Vagina (tissue), 2 donors: ENCODE data around the gene NOL4L. TPM values are rescaled to one million over a fixed set of nuclear protein-coding genes. Genes with fewer than 3 reads are reported as not detected.

ENCODE experiments used
- DNase-seq, 2 donors: peaks; one replicate each; pipeline ENCODE4 v3.0.0-alpha.2; 2017; ENCODE audit errors: extremely low spot score in 2 of 2
- H3K27ac ChIP-seq: fragments of 200-600 bp; sonication (generic); one replicate; pipeline ENCODE4 v1.5.1; 2019
- H3K27me3 ChIP-seq: fragments of 200-600 bp; sonication (generic); one replicate; pipeline ENCODE4 v1.5.1; 2019
- H3K36me3 ChIP-seq, 2 donors: fragments of 200-600 bp; sonication (generic); one replicate each; pipeline ENCODE4 v1.5.1; 2017 to 2019
- H3K4me1 ChIP-seq: fragments of 200-600 bp; sonication (generic); one replicate; pipeline ENCODE4 v1.5.1; 2019
- H3K4me3 ChIP-seq, 2 donors: fragments of 200-600 bp; sonication (generic); 1 replicate in 1 of 2; 2 replicates in 1 of 2; pipeline ENCODE4 v1.5.1; 2016 to 2019
- H3K9me3 ChIP-seq: fragments of 200-600 bp; sonication (generic); one replicate; pipeline ENCODE4 v1.5.1; 2019
- CTCF ChIP-seq, 3 experiments: fragments of 450-650 bp in 2 of 3; fragments of 200-600 bp in 1 of 3; sonication (generic) in 1 of 3; IDR thresholded peaks; one replicate each; pipeline ENCODE4 v1.5.1; 2017 to 2019; ENCODE audit warnings: antibody characterized with exemption in 3 of 3, mild to moderate bottlenecking in 2 of 3, moderate library complexity in 2 of 3
- POLR2A ChIP-seq, 2 donors: fragments of 450-650 bp; IDR thresholded peaks; one replicate each; pipeline ENCODE4 v1.6.1; 2017; ENCODE audit warnings: antibody characterized with exemption in 2 of 2, mild to moderate bottlenecking in 2 of 2, moderate library complexity in 2 of 2
- POLR2AphosphoS5 ChIP-seq, 2 donors: sonication (generic); formaldehyde crosslinking; IDR thresholded peaks; one replicate each; pipeline ENCODE4 v1.9.0; 2017; ENCODE audit warnings: antibody characterized with exemption in 2 of 2, mild to moderate bottlenecking in 2 of 2, low read depth in 1 of 2; ENCODE audit not compliant: insufficient read depth in 1 of 2
- intact Hi-C: fragments of 100-400 bp; cut with DNase I; formaldehyde crosslinking; loops from one replicate; pipeline ENCODE4 v1.15.1; 2023
- total RNA-seq: library from RNA; depleted of rRNA; stranded (reverse); fragments of >200 nt; gene quantifications from one replicate; pipeline ENCODE4 v1.2.3, GENCODE V29; 2016

NOL4L gene
- total RNA-seq, 1 donor from 2014 or later, result 17.9 TPM

- peaks cover 0 to 22% of the 10 kb centered on the region in 2 donors for H3K36me3 ChIP-seq
- DNase-seq, result no peak
- H3K9me3 ChIP-seq, result no peaks in the 10 kb centered on the region
- no peak overlapping the region for H3K27ac ChIP-seq
- TF ChIP-seq CTCF (IDR thresholded peaks at IDR 0.05) (no peak), POLR2AphosphoS5 (IDR thresholded peaks at IDR 0.05; ENCODE audit: insufficient read depth in 1 of 2, low read depth in 1 of 2) (no peak), POLR2A (IDR thresholded peaks at IDR 0.05) (no peak)
- peaks cover 28% of the 10 kb centered on the region for H3K4me1 ChIP-seq
- intact Hi-C loops, result no loop called here
- H3K27me3 ChIP-seq, result no peaks in the 10 kb centered on the region
- no peak overlapping the region for H3K4me3 ChIP-seq
Measured at GRCh38 chr20:32449057-32449889, 135.9 kb downstream of the NOL4L start.

- Histone ChIP-seq H3K4me1 (peaks cover 28% of the 10 kb centered on the region), H3K4me3 (no peak overlapping the region), H3K9me3 (no peaks in the 10 kb centered on the region), H3K27me3 (no peaks in the 10 kb centered on the region), H3K36me3 (peaks cover 0 to 22% of the 10 kb centered on the region in 2 donors), H3K27ac (no peak overlapping the region)
- TF ChIP-seq POLR2AphosphoS5 (IDR thresholded peaks at IDR 0.05; ENCODE audit: insufficient read depth in 1 of 2, low read depth in 1 of 2) (peak in 1 of 2 donors; percentile 14), CTCF (IDR thresholded peaks at IDR 0.05) (no peak), POLR2A (IDR thresholded peaks at IDR 0.05) (no peak)
- no peak for DNase-seq
- intact Hi-C loops, result no loop called here
Measured at GRCh38 chr20:32448306-32449056, 136.7 kb downstream of the NOL4L start.

GRCh38 chr20:32447136-32448027 is 137.8 kb downstream of the NOL4L start:
- H3K4me1 ChIP-seq, result peaks cover 28% of the 10 kb centered on the region

More at GRCh38 chr20:32447136-32448027, 137.8 kb downstream of the NOL4L start:
- peaks cover 0 to 12% of the 10 kb centered on the region in 2 donors for H3K36me3 ChIP-seq
- no peak for DNase-seq
- no peak overlapping the region for H3K4me3 ChIP-seq
- no peaks in the 10 kb centered on the region for H3K27me3 ChIP-seq
- H3K27ac ChIP-seq, result no peak overlapping the region
- no peaks in the 10 kb centered on the region for H3K9me3 ChIP-seq
- intact Hi-C loops, result no loop called here
- TF ChIP-seq POLR2AphosphoS5 (IDR thresholded peaks at IDR 0.05; ENCODE audit: insufficient read depth in 1 of 2, low read depth in 1 of 2), result no peak
- TF ChIP-seq CTCF (IDR thresholded peaks at IDR 0.05), result no peak
- no peak for TF ChIP-seq POLR2A (IDR thresholded peaks at IDR 0.05)
